ENCODE data around the gene SMIM22.

The SMIM22 gene

DNA sequence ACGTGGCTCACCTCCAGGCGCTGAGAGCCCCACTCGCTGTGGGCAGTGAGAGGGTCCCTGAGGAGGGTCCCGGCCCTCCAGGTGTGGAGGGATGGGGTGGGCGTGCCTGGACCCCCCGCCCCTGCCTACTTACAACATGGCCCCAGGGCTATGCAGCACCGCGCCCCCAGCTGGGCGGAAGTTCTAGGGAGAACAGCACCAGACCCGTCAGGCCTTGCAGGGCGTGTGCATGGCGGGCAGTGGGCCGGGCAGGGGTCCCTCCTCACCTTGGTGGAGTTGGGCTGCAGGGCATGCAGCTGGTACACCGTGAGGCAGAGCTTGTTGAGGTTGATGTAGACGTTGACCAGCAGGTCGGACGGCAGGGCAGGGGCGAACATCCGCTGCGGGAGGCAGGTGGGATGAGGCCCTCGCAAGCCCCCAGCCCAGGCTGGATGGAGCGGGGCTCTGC, 2.7 kb downstream of the SMIM22 start:
- no peak for DNase-seq

GRCh38 chr16:4798456-4798855, 3.3 kb downstream of the SMIM22 start:
- no peak for DNase-seq

GRCh38 chr16:4799171-4799855, 4.1 kb downstream of the SMIM22 start:
- no peak for DNase-seq

GRCh38 chr16:4800290-4801041, 5.3 kb downstream of the SMIM22 start:
- DNase-seq = peak; percentile 84

DNA sequence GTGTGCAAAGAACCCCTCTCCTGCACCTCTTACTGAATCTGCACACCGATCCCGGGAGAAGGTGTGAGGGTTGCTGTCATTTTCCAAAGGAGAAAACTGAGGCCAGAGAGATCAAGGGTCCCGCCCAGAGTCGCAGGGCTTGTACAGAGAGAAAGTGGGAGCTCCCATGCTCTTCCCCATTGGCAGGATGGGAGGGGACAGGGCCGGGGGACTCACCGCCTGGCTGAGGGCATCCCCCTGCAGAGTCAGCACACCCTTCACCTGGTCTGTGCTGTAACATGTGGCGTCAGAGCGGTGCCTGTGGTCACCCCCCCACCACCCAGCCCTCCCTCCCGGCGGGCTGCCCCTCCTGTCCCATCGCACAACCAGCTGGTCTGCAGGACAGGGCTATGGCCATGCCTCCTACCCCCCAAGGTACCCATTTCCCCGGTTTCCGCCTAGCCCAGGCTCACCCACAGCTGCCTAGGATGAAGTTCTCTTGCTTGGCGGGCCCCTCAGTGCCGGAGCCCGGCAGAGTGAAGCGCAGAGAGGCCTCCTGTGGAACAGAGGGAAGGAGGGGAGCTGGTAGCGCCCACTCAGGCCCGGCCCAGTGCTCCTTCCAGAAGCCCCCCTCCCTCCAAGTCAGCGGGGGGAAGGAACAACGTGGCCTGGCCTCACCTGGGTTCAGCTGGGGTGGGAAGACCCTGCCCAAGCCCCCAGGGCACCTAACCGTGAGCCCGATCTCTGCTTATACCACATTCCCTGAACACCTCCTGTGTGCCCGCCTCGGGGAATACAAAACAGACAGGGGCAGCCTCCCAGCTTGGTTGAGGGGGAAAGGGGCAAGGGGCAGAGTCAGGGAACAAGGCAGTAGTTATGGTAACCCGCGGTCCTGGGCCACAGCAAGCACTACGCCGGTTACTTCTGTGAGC, 6.1 kb downstream of the SMIM22 start:
- peak; percentile 58 for DNase-seq

- peak; percentile 93 for DNase-seq
Measured at GRCh38 chr16:4801962-4802658, 6.9 kb downstream of the SMIM22 start, which contains the start of gene ROGDI. ROGDI (minus strand) TSS chr16:4802633; CDS start chr16:4802571, 62 bp downstream.

DNA sequence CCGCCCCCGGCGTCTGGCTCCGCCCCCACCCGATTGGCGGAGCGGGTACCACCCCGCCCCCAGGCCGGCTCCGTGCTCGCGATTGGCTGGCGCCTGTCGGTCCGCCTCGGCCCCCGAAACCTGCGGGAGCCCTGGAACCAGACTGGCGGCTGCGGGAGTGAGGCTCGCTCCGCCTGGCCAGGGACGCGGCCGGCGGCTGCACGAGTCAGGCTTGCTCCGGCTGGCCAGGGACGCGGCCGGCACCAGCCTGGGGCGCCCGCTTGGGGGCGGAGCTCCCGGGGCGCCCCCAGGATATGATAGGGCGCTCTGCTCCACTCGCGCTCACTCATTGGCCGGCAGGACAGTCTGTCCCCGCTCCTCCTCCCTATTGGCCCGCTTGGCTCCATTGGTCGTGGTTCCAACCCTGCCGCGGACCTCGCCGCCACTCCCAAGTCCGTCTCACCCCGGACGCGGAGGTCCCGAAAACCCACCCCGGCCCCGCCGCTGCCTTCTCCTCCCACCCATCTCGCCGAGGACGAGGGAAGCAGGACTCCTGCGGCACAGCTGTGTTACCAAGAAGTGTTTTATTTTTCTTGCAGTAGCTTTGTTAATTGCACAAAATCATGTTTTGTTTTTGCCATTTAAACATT, 7.6 kb downstream of the SMIM22 start:
- peak; percentile 96 for DNase-seq

GRCh38 chr16:4803401-4803844, 8.3 kb downstream of the SMIM22 start:
- peak; percentile 49 for DNase-seq

- DNase-seq = peak; percentile 21
Measured at GRCh38 chr16:4803898-4804762, 9.0 kb downstream of the SMIM22 start.

DNA sequence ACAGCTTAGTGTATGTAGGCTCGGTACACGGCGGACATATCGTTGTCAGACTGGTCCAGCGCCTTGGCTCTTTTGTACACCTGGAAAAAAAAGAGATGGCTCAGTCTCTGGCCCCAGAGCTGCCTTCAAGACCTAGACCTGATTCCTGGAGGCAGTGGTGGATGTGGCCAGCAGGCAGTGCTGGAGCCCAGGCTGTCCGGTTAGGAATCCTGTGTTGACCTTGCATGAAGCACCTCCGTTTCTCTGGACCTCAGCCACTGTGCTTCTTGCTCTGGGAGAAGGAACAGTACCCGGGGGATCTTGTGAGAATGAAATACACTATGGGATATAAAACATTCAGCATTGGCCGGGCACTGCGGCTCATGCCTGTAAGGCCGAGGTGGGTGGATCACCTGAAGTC, 10.1 kb downstream of the SMIM22 start:
- no peak for DNase-seq

DNA sequence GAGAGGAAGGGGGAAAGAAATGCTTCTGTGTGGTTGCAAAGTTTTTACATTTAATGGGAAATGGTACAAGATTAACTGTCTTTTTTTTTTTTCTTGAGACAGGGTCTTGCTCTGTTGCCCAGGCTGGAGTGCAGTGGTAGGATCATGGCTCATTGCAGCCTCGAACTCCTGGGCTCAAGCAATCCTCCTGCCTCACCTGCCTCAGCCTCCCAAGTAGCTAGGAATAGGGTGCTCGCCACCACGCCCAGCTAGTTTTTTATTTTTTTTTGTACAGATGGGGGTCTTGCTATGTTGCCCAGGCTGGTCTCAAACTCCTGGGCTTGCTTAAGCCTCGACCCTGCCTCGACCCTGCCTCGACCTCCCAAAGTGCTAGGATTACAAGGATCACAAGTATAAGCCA, 11.1 kb downstream of the SMIM22 start:
- DNase-seq = no peak

DNA sequence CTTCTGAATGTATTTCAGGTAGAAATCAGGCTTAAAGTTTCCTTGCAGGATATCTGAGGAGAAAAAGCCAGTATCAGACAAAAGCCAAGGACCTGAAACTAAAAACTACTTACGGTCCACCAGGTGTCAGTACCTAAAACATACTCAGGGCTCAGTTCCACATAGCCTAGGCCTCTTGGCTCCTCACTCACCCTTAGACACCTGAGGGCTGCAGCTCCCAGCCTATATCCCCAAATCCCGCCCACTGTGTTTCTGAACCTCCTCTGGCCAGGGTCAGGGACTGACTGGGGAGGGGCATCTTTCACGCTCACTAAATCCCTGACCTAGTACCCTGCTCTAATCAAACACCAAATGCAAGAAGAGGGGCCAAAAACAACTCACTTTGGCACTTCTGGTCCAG, 16.1 kb downstream of the SMIM22 start:
- no peak for DNase-seq

DNA sequence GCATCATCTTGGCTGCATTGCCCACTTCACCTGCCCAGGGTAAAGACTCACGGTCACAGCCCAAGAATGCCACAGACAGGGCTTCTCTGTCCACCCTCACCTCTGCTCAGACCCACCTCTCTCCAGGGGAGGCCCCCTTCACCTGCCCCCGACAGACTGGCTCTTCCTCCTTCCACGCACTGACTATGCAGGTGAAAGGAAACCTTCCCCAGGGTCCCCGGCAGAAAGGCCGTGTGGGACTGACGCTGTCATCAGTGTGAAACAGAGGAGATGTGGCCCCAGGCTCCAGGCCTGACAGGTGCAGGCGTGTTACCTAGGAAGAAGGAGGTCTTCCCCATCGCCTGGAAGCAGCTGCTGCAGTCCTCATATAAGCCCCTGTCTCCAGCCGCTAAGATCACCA, 16.6 kb downstream of the SMIM22 start:
- DNase-seq = no peak

- no peak for DNase-seq
Measured at GRCh38 chr16:4813251-4814003, 18.3 kb downstream of the SMIM22 start.

DNA sequence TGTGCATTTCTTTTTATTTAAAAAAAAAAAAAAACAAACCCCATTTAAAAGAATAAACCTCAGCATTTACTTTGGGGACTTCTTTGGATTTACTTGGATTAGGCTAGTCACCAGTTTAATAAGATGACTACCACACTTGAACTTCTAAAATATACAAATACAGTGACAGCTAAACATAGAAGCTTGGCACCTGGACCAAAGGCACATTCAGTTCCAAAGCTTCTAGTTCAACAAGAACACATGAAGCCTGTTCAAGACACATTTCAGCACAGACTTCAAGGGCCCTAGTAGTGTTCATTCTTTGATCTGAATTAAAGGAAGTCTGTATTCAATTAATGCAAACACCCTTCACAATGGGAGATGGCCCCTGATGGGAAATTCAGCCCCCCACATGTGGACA, 18.9 kb downstream of the SMIM22 start:
- no peak for DNase-seq

GRCh38 chr16:4814542-4815173, 19.5 kb downstream of the SMIM22 start:
- no peak for DNase-seq

GRCh38 chr16:4820652-4821051, 25.5 kb downstream of the SMIM22 start:
- no peak for DNase-seq

- DNase-seq = no peak
Measured at GRCh38 chr16:4825196-4825595, 30.0 kb downstream of the SMIM22 start.

DNA sequence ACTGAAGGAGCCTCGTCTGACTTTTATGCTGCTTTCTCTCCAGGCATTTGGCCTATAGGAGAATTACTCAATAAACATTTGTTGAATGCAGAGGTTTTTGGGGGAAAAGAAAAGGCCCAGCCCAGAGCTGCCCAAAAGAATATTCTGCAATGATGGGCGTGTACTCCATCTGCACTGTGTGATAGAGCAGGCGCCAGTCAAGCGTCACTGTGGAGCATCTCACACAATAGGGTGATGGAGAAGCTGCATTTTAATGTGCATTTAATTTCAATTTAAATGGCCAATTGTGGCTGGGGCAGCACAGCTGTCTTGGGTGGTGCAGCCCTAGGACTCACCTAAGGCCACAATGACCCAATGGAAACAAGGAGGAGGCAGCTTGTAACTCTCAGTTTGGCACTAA, 31.4 kb downstream of the SMIM22 start:
- DNase-seq = no peak

- no peak for DNase-seq
Measured at GRCh38 chr16:4826980-4827379, 31.8 kb downstream of the SMIM22 start.
